HUDEP-2 (cell line): ENCODE results near the gene ZNF407.

Source experiments
- DNase-seq, 76 experiments: peaks; one replicate each; lab custom pipeline; 2025; ENCODE audit not compliant: unreplicated experiment in 76 of 76; lab: John Stamatoyannopoulos, UW

Gene ZNF407

GRCh38 chr18:74994502-74995418 lies 397.1 kb downstream of the ZNF407 start:
- no peak for DNase-seq

GRCh38 chr18:74995419-74995736 lies 397.7 kb downstream of the ZNF407 start:
- DNase-seq: no peak

GRCh38 chr18:74996055-74996454 lies 398.4 kb downstream of the ZNF407 start:
- DNase-seq: no peak

GRCh38 chr18:74996996-74997395 lies 399.3 kb downstream of the ZNF407 start:
- DNase-seq: no peak

- DNase-seq: no peak
Measured at GRCh38 chr18:75000920-75001319, 403.2 kb downstream of the ZNF407 start.

- DNase-seq: no peak
Measured at GRCh38 chr18:75003039-75003438, 405.4 kb downstream of the ZNF407 start.

GRCh38 chr18:75003764-75004690 lies 406.4 kb downstream of the ZNF407 start:
- DNase-seq: no peak

- no peak for DNase-seq
Measured at GRCh38 chr18:75005626-75006025, 408.0 kb downstream of the ZNF407 start.

- no peak for DNase-seq
Measured at GRCh38 chr18:75008186-75008585, 410.5 kb downstream of the ZNF407 start.

GRCh38 chr18:75009296-75009695 lies 411.6 kb downstream of the ZNF407 start:
- DNase-seq: no peak

GRCh38 chr18:75009878-75010277 lies 412.2 kb downstream of the ZNF407 start:
- DNase-seq: no peak

- DNase-seq: no peak
Measured at GRCh38 chr18:75010278-75010677, 412.6 kb downstream of the ZNF407 start.

GRCh38 chr18:75010689-75011088 lies 413.0 kb downstream of the ZNF407 start:
- DNase-seq: no peak

GRCh38 chr18:75016025-75016717 lies 418.5 kb downstream of the ZNF407 start:
- no peak for DNase-seq

- DNase-seq: no peak
Measured at GRCh38 chr18:75023473-75023872, 425.8 kb downstream of the ZNF407 start.

GRCh38 chr18:75024871-75025270 lies 427.2 kb downstream of the ZNF407 start:
- no peak for DNase-seq

GRCh38 chr18:75025573-75025972 lies 427.9 kb downstream of the ZNF407 start:
- no peak for DNase-seq

GRCh38 chr18:75029481-75029880 lies 431.8 kb downstream of the ZNF407 start:
- no peak for DNase-seq

- no peak for DNase-seq
Measured at GRCh38 chr18:75031717-75032317, 434.1 kb downstream of the ZNF407 start.

GRCh38 chr18:75033516-75033915 lies 435.8 kb downstream of the ZNF407 start:
- no peak for DNase-seq

GRCh38 chr18:75034937-75035336 lies 437.3 kb downstream of the ZNF407 start:
- no peak for DNase-seq
